HepG2 (cell line): ENCODE results near the gene MICAL3. TPM values are rescaled to one million over a fixed set of nuclear protein-coding genes. Genes with fewer than 3 reads are reported as not detected.

Experiments
- AGO1 ChIP-seq: fragments of 200-400 bp; formaldehyde crosslinking; IDR thresholded peaks from 2 replicates; pipeline ENCODE4 v1.6.1; 2017; ENCODE audit warnings: mild to moderate bottlenecking, low read depth, low read length, moderate library complexity; ENCODE audit not compliant: poor library complexity, severe bottlenecking
- CHD2 ChIP-seq: IDR thresholded peaks from 2 replicates; pipeline ENCODE4 v1.6.1; 2011; ENCODE audit warnings: low read depth, low read length, improper control_type of control experiment
- CREB3 ChIP-seq: sonication (generic); formaldehyde crosslinking; IDR thresholded peaks from 2 replicates; pipeline ENCODE4 v1.5.0; 2020; ENCODE audit warnings: missing genetic modification reagents
- FOSL1 ChIP-seq: sonication (generic); formaldehyde crosslinking; IDR thresholded peaks from 2 replicates; pipeline ENCODE4 v1.9.0; 2021; ENCODE audit warnings: missing genetic modification reagents, borderline replicate concordance
- FOXP1 ChIP-seq, 2 experiments: fragments of 450-650 bp in 1 of 2; IDR thresholded peaks; 2 replicates each; pipeline ENCODE4 v1.6.1; 2017 to 2018; ENCODE audit warnings: antibody characterized with exemption in 1 of 2
- GABPB1 ChIP-seq: IDR thresholded peaks from 2 replicates; pipeline ENCODE4 v1.6.1; 2016; ENCODE audit warnings: mild to moderate bottlenecking, missing genetic modification reagents, moderate library complexity, missing compliant biosample characterization
- HHEX ChIP-seq: IDR thresholded peaks from 2 replicates; pipeline ENCODE4 v1.6.1; 2016; ENCODE audit warnings: control low read depth
- MEIS2 ChIP-seq: sonication (generic); formaldehyde crosslinking; IDR thresholded peaks from 2 replicates; pipeline ENCODE4 v1.9.0; 2021; ENCODE audit warnings: mild to moderate bottlenecking, missing genetic modification reagents
- MLLT10 ChIP-seq: sonication (generic); formaldehyde crosslinking; IDR thresholded peaks from 2 replicates; pipeline ENCODE4 v1.4.0; 2020; ENCODE audit warnings: missing genetic modification reagents
- PHF20 ChIP-seq: sonication (generic); formaldehyde crosslinking; IDR thresholded peaks from 2 replicates; pipeline ENCODE4 v1.5.0; 2020; ENCODE audit warnings: mild to moderate bottlenecking, missing genetic modification reagents
- SOX13 ChIP-seq, 3 experiments: fragments of 450-650 bp in 1 of 3; sonication (generic) in 1 of 3; formaldehyde crosslinking in 1 of 3; IDR thresholded peaks in 2 of 3; conservative IDR thresholded peaks in 1 of 3; 2 replicates each; pipeline versions ENCODE4 v1.5.0 to v1.6.1; 2016 to 2020; ENCODE audit warnings: antibody characterized with exemption in 1 of 3, mild to moderate bottlenecking in 1 of 3, missing compliant biosample characterization in 1 of 3, missing genetic modification reagents in 1 of 3, moderate library complexity in 1 of 3
- TCF7 ChIP-seq: sonication (generic); IDR thresholded peaks from 2 replicates; pipeline ENCODE4 v1.6.1; 2016; ENCODE audit warnings: antibody characterized with exemption, low read depth
- TCF7L2 ChIP-seq: IDR thresholded peaks from 2 replicates; pipeline ENCODE4 v1.6.1; 2011; ENCODE audit warnings: mild to moderate bottlenecking, low read depth, low read length, moderate library complexity
- TGIF2 ChIP-seq: IDR thresholded peaks from 2 replicates; pipeline ENCODE4 v1.6.1; 2016; ENCODE audit warnings: control low read depth, missing compliant biosample characterization
- ZMAT3 ChIP-seq: sonication (generic); formaldehyde crosslinking; conservative IDR thresholded peaks from 2 replicates; pipeline ENCODE4 v1.7.0; 2021; ENCODE audit warnings: missing genetic modification reagents
- ZSCAN20 ChIP-seq: sonication (generic); formaldehyde crosslinking; IDR thresholded peaks from 2 replicates; pipeline ENCODE4 v1.4.0; 2020; ENCODE audit warnings: missing genetic modification reagents, mild to moderate bottlenecking, borderline replicate concordance
- polyA plus RNA-seq, 8 experiments: library from polyadenylated mRNA; depleted of rRNA in 3 of 8; stranded (reverse) in 7 of 8; unstranded in 1 of 8; fragments of >200 nt; fragmentation: Illumina TruSeq in 4 of 8; extraction: Trizol in 4 of 8; gene quantifications; 2 replicates each; pipeline versions ENCODE4 v1.2.1 to v1.2.3, GENCODE V29; 2011 to 2016; ENCODE audit warnings: low read depth in 4 of 8, missing spikeins in 1 of 8, mixed read lengths in 1 of 8; ENCODE audit not compliant: insufficient read depth in 1 of 8
- total RNA-seq, 5 experiments: library from RNA; depleted of rRNA; stranded (reverse); fragments of >200 nt; fragmentation: Illumina TruSeq; extraction: Trizol; gene quantifications; 2 replicates each; pipeline ENCODE4 v1.2.3, GENCODE V29; 2016; ENCODE audit warnings: low read depth in 1 of 5
- TF ChIP-seq, protein P1 (sequence below): sonication (generic); formaldehyde crosslinking; IDR thresholded peaks from 2 replicates; pipeline ENCODE4 v1.4.0; 2020; ENCODE audit warnings: missing genetic modification reagents, borderline replicate concordance
- TF ChIP-seq, protein P2 (sequence below): sonication (generic); formaldehyde crosslinking; conservative IDR thresholded peaks from 2 replicates; pipeline ENCODE4 v1.8.0; 2022; ENCODE audit warnings: mild to moderate bottlenecking, moderate library complexity, missing genetic modification reagents
- TF ChIP-seq, protein P3 (sequence below): sonication (generic); formaldehyde crosslinking; IDR thresholded peaks from 2 replicates; pipeline ENCODE4 v1.8.1; 2022; ENCODE audit warnings: low read depth, mild to moderate bottlenecking, missing genetic modification reagents

MICAL3 gene
- total and polyA plus RNA-seq, 2 of the 13 experiments (the other 11 are each of a cell fraction or from before 2014, with no cell fraction given), result 5.3 to 12.5 TPM

DNA sequence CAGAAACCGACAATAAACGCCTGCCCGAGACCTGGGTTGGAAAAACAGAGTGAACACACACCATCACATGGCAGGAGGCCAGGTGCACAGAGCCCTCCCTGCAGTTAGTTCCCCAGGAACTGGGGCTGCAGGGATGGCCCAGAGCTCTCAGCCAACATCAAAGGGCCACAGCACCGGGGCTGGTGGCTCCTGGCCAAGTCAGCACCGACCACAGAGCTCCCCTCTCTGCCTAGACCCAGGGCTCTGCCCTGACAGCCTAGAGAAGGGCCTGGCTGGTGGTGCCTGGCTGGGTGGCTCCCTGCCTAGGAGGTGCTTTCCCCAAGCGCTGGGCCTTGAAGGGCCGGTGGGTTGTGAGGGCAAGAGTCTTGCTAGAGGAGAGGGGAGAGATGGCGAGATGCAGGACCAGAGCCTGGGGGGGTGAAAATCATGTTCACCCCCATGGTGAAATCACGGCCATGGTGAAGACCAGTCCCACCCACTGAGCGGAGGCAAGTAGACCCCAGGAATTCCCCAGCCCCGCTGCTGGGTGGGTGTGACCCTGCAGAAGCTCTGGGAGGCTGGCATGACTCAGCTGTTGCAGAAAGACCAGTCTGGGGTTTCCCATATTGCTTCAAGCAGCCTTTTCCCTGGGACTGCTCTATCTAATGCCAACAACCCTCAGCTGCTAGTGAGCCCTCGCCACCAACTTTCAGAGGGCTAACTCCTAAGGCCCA, 242.9 kb downstream of the MICAL3 start (continued):
- TF ChIP-seq FOXP1 (IDR thresholded peaks at IDR 0.05) (no peak), FOXP1 (CRISPR knock-in tag; IDR thresholded peaks at IDR 0.05) (no peak), MLLT10 (CRISPR knock-in tag) (no peak), CREB3 (no peak), FOSL1 (CRISPR knock-in tag) (no peak), ZSCAN20 (CRISPR knock-in tag) (no peak), GABPB1 (0 out of 2 replicates have a peak, but pooled peaks have one; percentile 18), TGIF2 (CRISPR knock-in tag) (0 out of 2 replicates have a peak, but pooled peaks have one; percentile 32), PHF20 (CRISPR knock-in tag) (0 out of 2 replicates have a peak, but pooled peaks have one; percentile 25), CHD2 (no peak), AGO1 (peak; percentile 38), TCF7 (peak; percentile 63), MEIS2 (CRISPR knock-in tag) (no peak), ZMAT3 (CRISPR knock-in tag) (no peak), SOX13 (IDR thresholded peaks at IDR 0.05) (no peak), SOX13 (CRISPR knock-in tag; conservative IDR thresholded peaks at IDR 0.05 in 1 of 2, IDR thresholded peaks at IDR 0.05 in 1 of 2) (peak in 1 of 2 experiments; percentile 49; a peak in 1 of 4 replicates), TCF7L2 (no peak), HHEX (CRISPR knock-in tag) (no peak)
- TF ChIP-seq, protein P1, sequence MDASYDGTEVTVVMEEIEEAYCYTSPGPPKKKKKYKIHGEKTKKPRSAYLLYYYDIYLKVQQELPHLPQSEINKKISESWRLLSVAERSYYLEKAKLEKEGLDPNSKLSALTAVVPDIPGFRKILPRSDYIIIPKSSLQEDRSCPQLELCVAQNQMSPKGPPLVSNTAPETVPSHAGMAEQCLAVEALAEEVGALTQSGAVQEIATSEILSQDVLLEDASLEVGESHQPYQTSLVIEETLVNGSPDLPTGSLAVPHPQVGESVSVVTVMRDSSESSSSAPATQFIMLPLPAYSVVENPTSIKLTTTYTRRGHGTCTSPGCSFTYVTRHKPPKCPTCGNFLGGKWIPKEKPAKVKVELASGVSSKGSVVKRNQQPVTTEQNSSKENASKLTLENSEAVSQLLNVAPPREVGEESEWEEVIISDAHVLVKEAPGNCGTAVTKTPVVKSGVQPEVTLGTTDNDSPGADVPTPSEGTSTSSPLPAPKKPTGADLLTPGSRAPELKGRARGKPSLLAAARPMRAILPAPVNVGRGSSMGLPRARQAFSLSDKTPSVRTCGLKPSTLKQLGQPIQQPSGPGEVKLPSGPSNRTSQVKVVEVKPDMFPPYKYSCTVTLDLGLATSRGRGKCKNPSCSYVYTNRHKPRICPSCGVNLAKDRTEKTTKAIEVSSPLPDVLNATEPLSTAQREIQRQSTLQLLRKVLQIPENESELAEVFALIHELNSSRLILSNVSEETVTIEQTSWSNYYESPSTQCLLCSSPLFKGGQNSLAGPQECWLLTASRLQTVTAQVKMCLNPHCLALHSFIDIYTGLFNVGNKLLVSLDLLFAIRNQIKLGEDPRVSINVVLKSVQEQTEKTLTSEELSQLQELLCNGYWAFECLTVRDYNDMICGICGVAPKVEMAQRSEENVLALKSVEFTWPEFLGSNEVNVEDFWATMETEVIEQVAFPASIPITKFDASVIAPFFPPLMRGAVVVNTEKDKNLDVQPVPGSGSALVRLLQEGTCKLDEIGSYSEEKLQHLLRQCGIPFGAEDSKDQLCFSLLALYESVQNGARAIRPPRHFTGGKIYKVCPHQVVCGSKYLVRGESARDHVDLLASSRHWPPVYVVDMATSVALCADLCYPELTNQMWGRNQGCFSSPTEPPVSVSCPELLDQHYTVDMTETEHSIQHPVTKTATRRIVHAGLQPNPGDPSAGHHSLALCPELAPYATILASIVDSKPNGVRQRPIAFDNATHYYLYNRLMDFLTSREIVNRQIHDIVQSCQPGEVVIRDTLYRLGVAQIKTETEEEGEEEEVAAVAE (CRISPR knock-in tag), result no peak; the same call in 1 of the 2 replicates
- TF ChIP-seq, protein P2, sequence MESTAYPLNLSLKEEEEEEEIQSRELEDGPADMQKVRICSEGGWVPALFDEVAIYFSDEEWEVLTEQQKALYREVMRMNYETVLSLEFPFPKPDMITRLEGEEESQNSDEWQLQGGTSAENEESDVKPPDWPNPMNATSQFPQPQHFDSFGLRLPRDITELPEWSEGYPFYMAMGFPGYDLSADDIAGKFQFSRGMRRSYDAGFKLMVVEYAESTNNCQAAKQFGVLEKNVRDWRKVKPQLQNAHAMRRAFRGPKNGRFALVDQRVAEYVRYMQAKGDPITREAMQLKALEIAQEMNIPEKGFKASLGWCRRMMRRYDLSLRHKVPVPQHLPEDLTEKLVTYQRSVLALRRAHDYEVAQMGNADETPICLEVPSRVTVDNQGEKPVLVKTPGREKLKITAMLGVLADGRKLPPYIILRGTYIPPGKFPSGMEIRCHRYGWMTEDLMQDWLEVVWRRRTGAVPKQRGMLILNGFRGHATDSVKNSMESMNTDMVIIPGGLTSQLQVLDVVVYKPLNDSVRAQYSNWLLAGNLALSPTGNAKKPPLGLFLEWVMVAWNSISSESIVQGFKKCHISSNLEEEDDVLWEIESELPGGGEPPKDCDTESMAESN (CRISPR knock-in tag), result no peak
- TF ChIP-seq, protein P3, sequence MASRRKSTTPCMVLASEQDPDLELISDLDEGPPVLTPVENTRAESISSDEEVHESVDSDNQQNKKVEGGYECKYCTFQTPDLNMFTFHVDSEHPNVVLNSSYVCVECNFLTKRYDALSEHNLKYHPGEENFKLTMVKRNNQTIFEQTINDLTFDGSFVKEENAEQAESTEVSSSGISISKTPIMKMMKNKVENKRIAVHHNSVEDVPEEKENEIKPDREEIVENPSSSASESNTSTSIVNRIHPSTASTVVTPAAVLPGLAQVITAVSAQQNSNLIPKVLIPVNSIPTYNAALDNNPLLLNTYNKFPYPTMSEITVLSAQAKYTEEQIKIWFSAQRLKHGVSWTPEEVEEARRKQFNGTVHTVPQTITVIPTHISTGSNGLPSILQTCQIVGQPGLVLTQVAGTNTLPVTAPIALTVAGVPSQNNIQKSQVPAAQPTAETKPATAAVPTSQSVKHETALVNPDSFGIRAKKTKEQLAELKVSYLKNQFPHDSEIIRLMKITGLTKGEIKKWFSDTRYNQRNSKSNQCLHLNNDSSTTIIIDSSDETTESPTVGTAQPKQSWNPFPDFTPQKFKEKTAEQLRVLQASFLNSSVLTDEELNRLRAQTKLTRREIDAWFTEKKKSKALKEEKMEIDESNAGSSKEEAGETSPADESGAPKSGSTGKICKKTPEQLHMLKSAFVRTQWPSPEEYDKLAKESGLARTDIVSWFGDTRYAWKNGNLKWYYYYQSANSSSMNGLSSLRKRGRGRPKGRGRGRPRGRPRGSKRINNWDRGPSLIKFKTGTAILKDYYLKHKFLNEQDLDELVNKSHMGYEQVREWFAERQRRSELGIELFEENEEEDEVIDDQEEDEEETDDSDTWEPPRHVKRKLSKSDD (CRISPR knock-in tag), result no peak
